Kidney (tissue), 14 donors: Measurements from ENCODE around the gene BRAP. TPM values are rescaled to one million over a fixed set of nuclear protein-coding genes. Genes with fewer than 3 reads are reported as not detected.
A peak's percentile ranks its signal among the peaks of the same experiment; 100 is the strongest.

Experiments
- DNase-seq, 5 donors: peaks; one replicate each; pipeline ENCODE4 v3.0.0-alpha.2; 2013 to 2020
- FAIRE-seq: peaks from 2 replicates; lab custom pipeline; 2012; peaks lifted over from hg19 to GRCh38; lab: Jason Lieb, UNC
- H3K27ac ChIP-seq, 2 donors: one replicate each; pipeline ENCODE4 v1.7.0; 2013; ENCODE audit warnings: low read depth in 2 of 2, low read length in 2 of 2, inconsistent platforms in 1 of 2
- H3K27me3 ChIP-seq: one replicate; pipeline ENCODE4 v1.7.1; 2013; ENCODE audit warnings: low read length, inconsistent platforms; ENCODE audit not compliant: control insufficient read depth, insufficient read depth
- H3K36me3 ChIP-seq, 3 donors: one replicate each; pipeline versions ENCODE4 v1.7.0 to v1.7.1; 2013; ENCODE audit warnings: low read length in 3 of 3, control low read depth in 1 of 3, inconsistent platforms in 1 of 3; ENCODE audit not compliant: insufficient read depth in 3 of 3, control insufficient read depth in 2 of 3
- H3K4me1 ChIP-seq, 3 donors: one replicate each; pipeline versions ENCODE4 v1.7.0 to v1.7.1; 2013; ENCODE audit warnings: low read length in 3 of 3, inconsistent platforms in 1 of 3, low read depth in 1 of 3; ENCODE audit not compliant: control insufficient read depth in 2 of 3, insufficient read depth in 2 of 3
- H3K4me3 ChIP-seq, 3 donors: one replicate each; pipeline versions ENCODE4 v1.7.0 to v1.8.1; 2013; ENCODE audit warnings: low read length in 3 of 3, control low read depth in 1 of 3, inconsistent platforms in 1 of 3
- H3K9ac ChIP-seq, 3 donors: one replicate each; pipeline versions ENCODE4 v1.7.0 to v1.7.1; 2013; ENCODE audit warnings: low read length in 3 of 3, control low read depth in 1 of 3, inconsistent platforms in 1 of 3
- H3K9me3 ChIP-seq, 3 donors: one replicate each; pipeline versions ENCODE4 v1.7.0 to v1.7.1; 2013; ENCODE audit warnings: low read length in 3 of 3, control low read depth in 1 of 3, inconsistent platforms in 1 of 3; ENCODE audit not compliant: control insufficient read depth in 2 of 3, insufficient read depth in 1 of 3
- CTCF ChIP-seq: IDR thresholded peaks from 3 replicates; pipeline ENCODE4 v1.5.1; 2012; ENCODE audit warnings: mild to moderate bottlenecking, moderate library complexity, borderline replicate concordance; ENCODE audit not compliant: insufficient read depth; ENCODE audit errors: extremely low read depth
- intact Hi-C: fragments of 100-400 bp; cut with DNase I; formaldehyde crosslinking; loops from one replicate; pipeline ENCODE4 v1.11.1; 2022
- polyA plus RNA-seq: library from polyadenylated mRNA; stranded (reverse); fragments of 350-450 nt; fragmentation: Illumina TruSeq; extraction: RNeasy Lipid Tissue Mini Kit (QIAGEN cat#74804); gene quantifications from one replicate; pipeline ENCODE4 v1.2.3, GENCODE V29; 2014; ENCODE audit warnings: low read depth, low replicate concordance; ENCODE audit not compliant: insufficient read depth
- total RNA-seq: library from RNA; stranded (reverse); fragmentation: NEBNext Ultra II Directional; extraction: Animal tissue kit (Norgen Biotek cat#: 25700); gene quantifications from one replicate; pipeline ENCODE4 v1.2.1, GENCODE V29; 2021
- donor health status: control.
- donor health status: control.
- donor health status: control.
- donor health status: control.
- donor health status: control.
- donor health status: DM: yes; HTN: yes; CAD: no.
- donor health status: Normal renal cell carcinoma (clear cell type).

Gene BRAP
- total and polyA plus RNA-seq, 2 donors from 2014 or later: 9.6 to 17.2 TPM

- Histone ChIP-seq H3K4me1 (peaks cover 3 to 11% (median 4%) of the 10 kb centered on the region in 3 donors), H3K9me3 (no peaks in the 10 kb centered on the region), H3K9ac (no peak overlapping the region), H3K27ac (no peak overlapping the region), H3K4me3 (no peak overlapping the region), H3K27me3 (no peaks in the 10 kb centered on the region), H3K36me3 (no peaks in the 10 kb centered on the region)
- DNase-seq: peak in 1 of 5 donors; percentile 20
- FAIRE-seq: no peak
- TF ChIP-seq CTCF: no peak
- intact Hi-C loops: no loop called here
Observed at GRCh38 chr12:111635524-111635923, 50.2 kb downstream of the BRAP start.

- Histone ChIP-seq H3K9me3 (no peaks in the 10 kb centered on the region), H3K4me1 (no peaks in the 10 kb centered on the region), H3K36me3 (no peaks in the 10 kb centered on the region), H3K27me3 (no peaks in the 10 kb centered on the region), H3K27ac (no peak overlapping the region), H3K4me3 (no peak overlapping the region), H3K9ac (no peak overlapping the region)
- intact Hi-C loops: no loop called here
- FAIRE-seq (no peak), DNase-seq (peak in 1 of 5 donors; percentile 6)
- TF ChIP-seq CTCF: no peak
Observed at GRCh38 chr12:111628505-111629260, 57.1 kb downstream of the BRAP start.

GRCh38 chr12:111626230-111626629, 59.5 kb downstream of the BRAP start:
- H3K27me3 ChIP-seq: no peaks in the 10 kb centered on the region
- FAIRE-seq (no peak), DNase-seq (no peak)
- H3K9ac ChIP-seq: no peak overlapping the region
- H3K27ac ChIP-seq: no peak overlapping the region
- H3K9me3 ChIP-seq: no peaks in the 10 kb centered on the region
- TF ChIP-seq CTCF: no peak
- H3K36me3 ChIP-seq: no peaks in the 10 kb centered on the region
- intact Hi-C loops: no loop called here
- H3K4me3 ChIP-seq: no peak overlapping the region
- no peaks in the 10 kb centered on the region for H3K4me1 ChIP-seq
